ENCODE results near the gene ABCA13. TPM values are rescaled to one million over a fixed set of nuclear protein-coding genes. Genes with fewer than 3 reads are reported as not detected.

The ABCA13 gene
- total RNA-seq, 4 donors from 2014 or later: under 0.01 to 0.96 (median 0.35) TPM

DNA sequence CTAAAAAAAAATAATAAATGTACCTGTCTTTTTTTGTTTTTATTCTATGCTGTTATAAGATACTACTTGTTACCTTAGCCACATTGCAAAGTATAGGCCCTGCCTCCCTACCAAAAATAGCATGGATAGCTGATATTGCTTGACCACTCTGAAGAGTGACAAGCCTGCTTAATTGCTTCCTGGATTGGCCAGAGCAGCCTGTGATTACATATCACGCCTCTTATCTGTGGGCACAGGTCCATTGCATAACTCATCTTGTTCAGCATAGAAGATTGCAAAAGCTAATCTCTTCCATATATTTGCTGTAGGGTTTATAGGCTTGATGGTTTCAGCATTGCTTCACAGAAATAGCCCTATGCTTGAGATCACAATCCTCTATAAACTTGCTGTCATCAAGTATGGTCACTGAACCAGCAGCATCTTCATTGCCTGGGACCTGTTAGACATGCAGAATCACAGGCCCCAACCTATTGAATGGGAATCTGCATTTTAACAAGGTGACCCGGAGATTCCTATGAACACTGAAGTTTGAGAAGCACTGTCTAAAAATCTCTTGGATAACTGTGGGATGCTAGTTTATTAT, 472.3 kb downstream of the ABCA13 start:
- no peak overlapping the region for H3K4me3 ChIP-seq
- no peaks in the 10 kb centered on the region for H3K36me3 ChIP-seq
- intact Hi-C loops (cut with DNase I; ENCODE audit: low total_unique reads) (no loop called here), in situ Hi-C loops (cut with MboI; ENCODE audit: low pct_ligation_motif_present in 1 of 4, low pct_unique_long_range_greater_than_20kb in 1 of 4, low sequenced_read_pairs in 3 of 4) (no loop called here)
- H3K27me3 ChIP-seq: no peaks in the 10 kb centered on the region
- DNase-seq: no peak
- H3K4me1 ChIP-seq: no peaks in the 10 kb centered on the region
- H3K27ac ChIP-seq: no peak overlapping the region
- 20 to 67% methylated on average over 1 to 2 of the region's 2 CpGs for WGBS, 2 donors (ENCODE audit: low coverage in 1 of 2)
- H3K9me3 ChIP-seq: no peaks in the 10 kb centered on the region
- no peak for TF ChIP-seq POLR2A (IDR thresholded peaks at IDR 0.05)
- TF ChIP-seq POLR2AphosphoS5 (IDR thresholded peaks at IDR 0.05): no peak
- no peak for TF ChIP-seq EP300 (IDR thresholded peaks at IDR 0.05; ENCODE audit: low read depth)
- TF ChIP-seq, protein P1, sequence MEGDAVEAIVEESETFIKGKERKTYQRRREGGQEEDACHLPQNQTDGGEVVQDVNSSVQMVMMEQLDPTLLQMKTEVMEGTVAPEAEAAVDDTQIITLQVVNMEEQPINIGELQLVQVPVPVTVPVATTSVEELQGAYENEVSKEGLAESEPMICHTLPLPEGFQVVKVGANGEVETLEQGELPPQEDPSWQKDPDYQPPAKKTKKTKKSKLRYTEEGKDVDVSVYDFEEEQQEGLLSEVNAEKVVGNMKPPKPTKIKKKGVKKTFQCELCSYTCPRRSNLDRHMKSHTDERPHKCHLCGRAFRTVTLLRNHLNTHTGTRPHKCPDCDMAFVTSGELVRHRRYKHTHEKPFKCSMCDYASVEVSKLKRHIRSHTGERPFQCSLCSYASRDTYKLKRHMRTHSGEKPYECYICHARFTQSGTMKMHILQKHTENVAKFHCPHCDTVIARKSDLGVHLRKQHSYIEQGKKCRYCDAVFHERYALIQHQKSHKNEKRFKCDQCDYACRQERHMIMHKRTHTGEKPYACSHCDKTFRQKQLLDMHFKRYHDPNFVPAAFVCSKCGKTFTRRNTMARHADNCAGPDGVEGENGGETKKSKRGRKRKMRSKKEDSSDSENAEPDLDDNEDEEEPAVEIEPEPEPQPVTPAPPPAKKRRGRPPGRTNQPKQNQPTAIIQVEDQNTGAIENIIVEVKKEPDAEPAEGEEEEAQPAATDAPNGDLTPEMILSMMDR (IDR thresholded peaks at IDR 0.05): no peak

DNA sequence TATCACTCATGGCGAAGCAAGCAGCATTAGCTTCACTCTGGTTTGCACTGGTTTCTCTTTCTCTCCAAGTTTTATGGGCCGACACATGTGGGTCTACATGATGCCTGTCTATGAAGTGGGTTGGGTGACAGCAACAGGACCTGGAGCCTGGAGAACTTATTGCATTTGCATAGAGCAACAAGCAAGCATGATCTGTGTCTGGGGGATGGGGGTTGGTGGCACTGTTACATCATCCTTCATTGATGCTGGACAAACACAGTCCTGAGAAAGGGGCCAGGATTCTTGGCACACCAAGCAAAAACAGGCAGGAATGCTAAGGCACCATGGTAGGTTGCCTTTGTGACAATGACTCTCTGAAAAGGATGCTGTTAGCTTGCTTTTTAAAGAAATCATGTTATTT, 486.9 kb downstream of the ABCA13 start:
- no peak for DNase-seq
- Histone ChIP-seq H3K4me3 (no peak overlapping the region), H3K27me3 (no peaks in the 10 kb centered on the region), H3K36me3 (no peaks in the 10 kb centered on the region), H3K4me1 (no peaks in the 10 kb centered on the region), H3K9me3 (no peaks in the 10 kb centered on the region), H3K27ac (no peak overlapping the region)
- WGBS, 2 donors (ENCODE audit: low coverage in 1 of 2): 91 to 100% methylated on average over 1 to 2 of the region's 2 CpGs
- in situ Hi-C loops (cut with MboI; ENCODE audit: low pct_ligation_motif_present in 1 of 4, low pct_unique_long_range_greater_than_20kb in 1 of 4, low sequenced_read_pairs in 3 of 4): no loop called here
- intact Hi-C loops (cut with DNase I; ENCODE audit: low total_unique reads): no loop called here
- no peak for TF ChIP-seq POLR2A (IDR thresholded peaks at IDR 0.05)
- no peak for TF ChIP-seq EP300 (IDR thresholded peaks at IDR 0.05; ENCODE audit: low read depth)
- TF ChIP-seq, protein P1 (IDR thresholded peaks at IDR 0.05): no peak

DNA sequence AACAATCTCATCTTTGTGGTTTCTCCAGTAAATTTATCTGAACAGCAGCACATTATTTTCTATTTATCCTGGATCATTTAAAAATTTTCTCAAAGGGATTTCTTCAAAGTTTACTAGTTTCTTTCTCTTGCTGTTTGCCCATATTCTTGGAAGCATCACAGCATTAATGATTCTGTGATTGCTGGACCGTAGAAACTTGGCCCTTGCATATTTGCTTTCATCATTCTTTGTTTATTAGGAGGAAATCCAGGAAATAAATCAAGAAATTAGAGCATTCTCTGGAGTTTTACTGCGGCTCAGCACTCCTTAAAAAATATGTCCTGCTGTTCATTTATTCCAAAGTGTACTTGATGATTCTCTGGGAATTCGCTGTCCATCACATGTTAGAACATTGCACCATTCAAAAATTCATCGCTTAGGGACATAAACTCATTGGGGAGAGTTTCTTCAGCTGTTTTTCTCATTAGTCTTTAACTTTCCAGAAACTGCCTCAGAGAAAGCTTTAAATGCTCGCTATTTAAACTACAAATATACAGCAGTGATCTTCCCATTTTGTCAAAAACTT, 489.1 kb downstream of the ABCA13 start:
- no peaks in the 10 kb centered on the region for H3K27me3 ChIP-seq
- TF ChIP-seq, protein P1 (IDR thresholded peaks at IDR 0.05): no peak
- TF ChIP-seq POLR2AphosphoS5 (IDR thresholded peaks at IDR 0.05) (no peak), POLR2A (IDR thresholded peaks at IDR 0.05) (no peak), EP300 (IDR thresholded peaks at IDR 0.05; ENCODE audit: low read depth) (no peak)
- 35 to 54% methylated on average over 4 to 5 of the region's 5 CpGs for WGBS, 2 donors (ENCODE audit: low coverage in 1 of 2)
- no peak for DNase-seq
- no peaks in the 10 kb centered on the region for H3K4me1 ChIP-seq
- no peak overlapping the region for H3K4me3 ChIP-seq
- in situ Hi-C loops (cut with MboI; ENCODE audit: low pct_ligation_motif_present in 1 of 4, low pct_unique_long_range_greater_than_20kb in 1 of 4, low sequenced_read_pairs in 3 of 4) (no loop called here), intact Hi-C loops (cut with DNase I; ENCODE audit: low total_unique reads) (no loop called here)
- no peak overlapping the region for H3K27ac ChIP-seq
- H3K36me3 ChIP-seq: no peaks in the 10 kb centered on the region
- H3K9me3 ChIP-seq: no peaks in the 10 kb centered on the region

DNA sequence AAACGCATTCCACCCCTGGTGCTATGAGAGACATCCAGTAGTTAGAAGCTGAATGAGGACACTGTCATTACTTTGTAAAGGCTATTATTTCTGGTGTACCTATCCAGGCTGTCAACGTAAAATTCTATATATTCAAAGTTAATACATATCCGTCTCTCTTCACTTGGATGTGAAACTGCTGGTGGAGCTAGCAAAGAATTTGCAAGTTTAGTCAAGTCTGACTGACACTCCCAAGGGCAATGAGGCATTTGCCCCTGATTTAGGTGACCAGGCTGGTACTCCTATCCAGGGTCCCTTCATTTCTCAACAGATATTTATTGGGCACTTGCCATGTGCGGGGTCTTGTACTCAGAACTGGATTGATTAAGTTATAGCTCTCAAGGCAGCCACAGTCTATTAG, 493.0 kb downstream of the ABCA13 start:
- no peak for DNase-seq
- intact Hi-C loops (cut with DNase I; ENCODE audit: low total_unique reads) (no loop called here), in situ Hi-C loops (cut with MboI; ENCODE audit: low pct_ligation_motif_present in 1 of 4, low pct_unique_long_range_greater_than_20kb in 1 of 4, low sequenced_read_pairs in 3 of 4) (no loop called here)
- TF ChIP-seq POLR2AphosphoS5 (IDR thresholded peaks at IDR 0.05) (no peak), EP300 (IDR thresholded peaks at IDR 0.05; ENCODE audit: low read depth) (no peak), POLR2A (IDR thresholded peaks at IDR 0.05) (no peak)
- TF ChIP-seq, protein P1 (IDR thresholded peaks at IDR 0.05): no peak
- H3K27ac ChIP-seq: no peak overlapping the region
- H3K27me3 ChIP-seq: no peaks in the 10 kb centered on the region
- no peaks in the 10 kb centered on the region for H3K36me3 ChIP-seq
- H3K9me3 ChIP-seq: no peaks in the 10 kb centered on the region
- H3K4me1 ChIP-seq: no peaks in the 10 kb centered on the region
- WGBS, 2 donors (ENCODE audit: low coverage in 1 of 2): 82 to 85% methylated on average over 4 of the region's 4 CpGs
- no peak overlapping the region for H3K4me3 ChIP-seq
